GM12874 (cell line): ENCODE measurements around the gene MOV10L1.

Experiments
- CTCF ChIP-seq: IDR thresholded peaks from 2 replicates; pipeline ENCODE4 v1.5.1; 2011; ENCODE audit warnings: low read depth, mild to moderate bottlenecking, control low read depth, low read length, moderate library complexity; ENCODE audit not compliant: insufficient read depth

The MOV10L1 gene

GRCh38 chr22:50056214-50056972 lies 33.4 kb upstream of the MOV10L1 start:
- TF ChIP-seq CTCF, result no peak

- TF ChIP-seq CTCF, result no peak
Observed at GRCh38 chr22:50057278-50058060, 32.3 kb upstream of the MOV10L1 start.

- no peak for TF ChIP-seq CTCF
Observed at GRCh38 chr22:50058061-50058905, 31.5 kb upstream of the MOV10L1 start, which contains the start of gene TTLL8. TTLL8 (minus strand) TSS chr22:50058298.

- TF ChIP-seq CTCF, result no peak
Observed at GRCh38 chr22:50058906-50059880, 30.6 kb upstream of the MOV10L1 start.

GRCh38 chr22:50059881-50060262 lies 29.9 kb upstream of the MOV10L1 start:
- no peak for TF ChIP-seq CTCF

- TF ChIP-seq CTCF, result no peak
Observed at GRCh38 chr22:50060441-50061140, 29.2 kb upstream of the MOV10L1 start.
